ENCODE results near the gene LTB4R2.

DNA sequence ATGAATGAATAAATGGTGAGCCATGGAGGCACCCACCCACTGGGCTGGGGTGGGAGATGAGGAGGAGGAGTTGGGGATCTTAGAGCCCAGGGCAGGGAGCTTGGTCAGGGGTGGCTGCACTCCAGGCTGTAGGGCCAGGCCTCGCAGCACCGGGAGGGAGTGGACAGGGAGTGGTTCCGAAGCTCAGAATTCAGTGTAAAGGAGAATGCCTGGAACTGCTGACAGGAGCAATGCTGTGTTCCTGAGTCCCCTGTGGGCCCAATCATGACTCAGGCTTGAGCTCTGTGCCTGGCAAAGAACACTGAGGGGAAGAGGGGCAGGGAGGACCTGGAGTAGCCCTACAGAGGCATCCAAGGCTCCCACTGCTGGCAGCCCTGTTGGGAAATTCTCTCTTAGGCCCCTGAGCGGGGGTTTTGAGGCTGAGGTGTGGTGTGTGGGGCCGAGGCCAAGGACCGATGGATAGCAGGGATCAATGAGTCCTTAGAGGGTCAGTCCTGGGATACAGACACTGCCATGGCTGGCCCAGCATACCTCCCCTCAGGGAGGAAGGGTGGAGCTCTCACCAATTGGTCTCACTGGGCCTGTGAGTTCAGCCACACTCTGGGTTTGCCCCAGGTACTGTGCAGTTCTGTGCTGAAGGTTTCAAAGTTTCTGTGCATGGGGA is 29.0 kb upstream of the LTB4R2 start:
- TF ChIP-seq, protein P1, sequence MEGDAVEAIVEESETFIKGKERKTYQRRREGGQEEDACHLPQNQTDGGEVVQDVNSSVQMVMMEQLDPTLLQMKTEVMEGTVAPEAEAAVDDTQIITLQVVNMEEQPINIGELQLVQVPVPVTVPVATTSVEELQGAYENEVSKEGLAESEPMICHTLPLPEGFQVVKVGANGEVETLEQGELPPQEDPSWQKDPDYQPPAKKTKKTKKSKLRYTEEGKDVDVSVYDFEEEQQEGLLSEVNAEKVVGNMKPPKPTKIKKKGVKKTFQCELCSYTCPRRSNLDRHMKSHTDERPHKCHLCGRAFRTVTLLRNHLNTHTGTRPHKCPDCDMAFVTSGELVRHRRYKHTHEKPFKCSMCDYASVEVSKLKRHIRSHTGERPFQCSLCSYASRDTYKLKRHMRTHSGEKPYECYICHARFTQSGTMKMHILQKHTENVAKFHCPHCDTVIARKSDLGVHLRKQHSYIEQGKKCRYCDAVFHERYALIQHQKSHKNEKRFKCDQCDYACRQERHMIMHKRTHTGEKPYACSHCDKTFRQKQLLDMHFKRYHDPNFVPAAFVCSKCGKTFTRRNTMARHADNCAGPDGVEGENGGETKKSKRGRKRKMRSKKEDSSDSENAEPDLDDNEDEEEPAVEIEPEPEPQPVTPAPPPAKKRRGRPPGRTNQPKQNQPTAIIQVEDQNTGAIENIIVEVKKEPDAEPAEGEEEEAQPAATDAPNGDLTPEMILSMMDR (IDR thresholded peaks at IDR 0.05): no peak
- TF ChIP-seq POLR2A (IDR thresholded peaks at IDR 0.05): no peak

All from right lobe of liver (tissue), 4 donors.